CD14-positive monocyte (primary cell): ENCODE results near the gene SNX5. TPM values are rescaled to one million over a fixed set of nuclear protein-coding genes. Genes with fewer than 3 reads are reported as not detected.

Experiments used
- DNase-seq, 3 donors: peaks; one replicate each; pipeline ENCODE4 v3.0.0-alpha.2; 2011 to 2022
- H2AFZ ChIP-seq: 2 replicates; pipeline ENCODE4 v1.6.0; 2012; ENCODE audit warnings: mild to moderate bottlenecking, low read depth, low read length, inconsistent platforms; ENCODE audit not compliant: insufficient read depth, poor library complexity, severe bottlenecking
- H3K27ac ChIP-seq, 2 donors: 1 replicate in 1 of 2; 2 replicates in 1 of 2; pipeline ENCODE4 v1.5.1; 2012 to 2013; ENCODE audit warnings: low read length in 2 of 2, control low read depth in 1 of 2, inconsistent platforms in 1 of 2, low read depth in 1 of 2, mild to moderate bottlenecking in 1 of 2
- H3K27me3 ChIP-seq, 2 donors: one replicate each; pipeline versions ENCODE4 v1.6.0 to v1.6.1; 2011 to 2013; ENCODE audit warnings: low read length in 2 of 2; ENCODE audit not compliant: control insufficient read depth in 2 of 2, insufficient read depth in 2 of 2
- H3K36me3 ChIP-seq, 2 donors: replicated peaks in 1 of 2; 1 replicate in 1 of 2; 2 replicates in 1 of 2; pipeline versions ENCODE4 v1.5.1 to v1.6.1; 2012 to 2013; ENCODE audit warnings: low read length in 2 of 2, control low read depth in 1 of 2, inconsistent platforms in 1 of 2, mild to moderate bottlenecking in 1 of 2; ENCODE audit not compliant: insufficient read depth in 2 of 2, control insufficient read depth in 1 of 2
- H3K4me1 ChIP-seq, 2 donors: 1 replicate in 1 of 2; 2 replicates in 1 of 2; pipeline versions ENCODE4 v1.5.1 to v1.6.1; 2012 to 2013; ENCODE audit warnings: low read length in 2 of 2, control low read depth in 1 of 2, inconsistent platforms in 1 of 2, mild to moderate bottlenecking in 1 of 2, moderate library complexity in 1 of 2; ENCODE audit not compliant: insufficient read depth in 2 of 2, control insufficient read depth in 1 of 2
- H3K4me2 ChIP-seq: replicated peaks from 2 replicates; pipeline ENCODE3; 2012; ENCODE audit warnings: low read length, moderate library complexity, mild to moderate bottlenecking; ENCODE audit not compliant: poor library complexity, severe bottlenecking; ENCODE audit errors: extremely low read depth
- H3K4me3 ChIP-seq, 3 experiments: fragments of 200-600 bp in 1 of 3; sonication (generic) in 1 of 3; replicated peaks in 1 of 3; 1 replicate in 2 of 3; 2 replicates in 1 of 3; pipeline ENCODE4 v1.5.1; 2011 to 2013; ENCODE audit warnings: low read length in 3 of 3, mild to moderate bottlenecking in 3 of 3, control low read depth in 2 of 3, low read depth in 2 of 3, inconsistent platforms in 1 of 3, moderate library complexity in 1 of 3
- H3K79me2 ChIP-seq: 2 replicates; pipeline ENCODE4 v1.6.0; 2012; ENCODE audit warnings: mild to moderate bottlenecking, control low read depth, inconsistent platforms, low read length, moderate library complexity; ENCODE audit not compliant: insufficient read depth
- H3K9ac ChIP-seq: 2 replicates; pipeline ENCODE4 v1.6.0; 2017; ENCODE audit warnings: low read length, mild to moderate bottlenecking; ENCODE audit not compliant: insufficient read depth, poor library complexity, severe bottlenecking
- H3K9me3 ChIP-seq, 2 donors: replicated peaks in 1 of 2; 1 replicate in 1 of 2; 2 replicates in 1 of 2; pipeline versions ENCODE4 v1.5.1 to v1.6.1; 2012 to 2013; ENCODE audit warnings: low read length in 2 of 2, control low read depth in 1 of 2; ENCODE audit not compliant: control insufficient read depth in 1 of 2, insufficient read depth in 1 of 2
- H4K20me1 ChIP-seq: 2 replicates; pipeline ENCODE4 v1.6.0; 2012; ENCODE audit warnings: mild to moderate bottlenecking, low read length, control low read depth, moderate library complexity; ENCODE audit not compliant: insufficient read depth
- H3K27ac Mint-ChIP-seq, 7 donors: one replicate each; pipeline ENCODE4 v1.8.0; 2020; ENCODE audit warnings: mild to moderate bottlenecking in 7 of 7, mixed read lengths in 7 of 7, moderate library complexity in 6 of 7, inconsistent platforms in 2 of 7
- H3K27me3 Mint-ChIP-seq, 3 donors: one replicate each; pipeline ENCODE4 v1.8.0; 2021 to 2022; ENCODE audit warnings: low read depth in 3 of 3, mild to moderate bottlenecking in 3 of 3, mixed read lengths in 3 of 3, moderate library complexity in 3 of 3, inconsistent platforms in 1 of 3
- H3K36me3 Mint-ChIP-seq, 2 donors: one replicate each; pipeline ENCODE4 v1.8.0; 2020; ENCODE audit warnings: mixed read lengths in 2 of 2, inconsistent platforms in 1 of 2, mild to moderate bottlenecking in 1 of 2
- H3K4me1 Mint-ChIP-seq: one replicate; pipeline ENCODE4 v1.8.0; 2020; ENCODE audit warnings: mild to moderate bottlenecking, mixed read lengths
- H3K4me3 Mint-ChIP-seq, 2 donors: one replicate each; pipeline ENCODE4 v1.8.0; 2020; ENCODE audit warnings: mild to moderate bottlenecking in 2 of 2, mixed read lengths in 2 of 2, moderate library complexity in 1 of 2
- H3K9me3 Mint-ChIP-seq, 7 donors: one replicate each; pipeline ENCODE4 v1.8.0; 2020 to 2022; ENCODE audit warnings: mixed read lengths in 7 of 7, mild to moderate bottlenecking in 6 of 7, moderate library complexity in 6 of 7, inconsistent platforms in 2 of 7
- CTCF ChIP-seq: fragments of 200-600 bp; IDR thresholded peaks from one replicate; pipeline ENCODE4 v1.8.0; 2022; ENCODE audit warnings: antibody characterized with exemption, mild to moderate bottlenecking
- WGBS: methylation state at CpG from one replicate; pipeline ENCODE4 v1.1.5; 2013; ENCODE audit warnings: missing lambda C conversion rate; ENCODE audit not compliant: insufficient coverage; 5-methylcytosine and 5-hydroxymethylcytosine counted together
- intact Hi-C, 2 donors: fragments of 100-400 bp; cut with micrococcal nuclease; formaldehyde crosslinking; loops; one replicate each; pipeline versions ENCODE4 v1.15.0 to v1.15.1; 2023
- polyA plus RNA-seq, 3 donors: library from polyadenylated mRNA; depleted of rRNA in 1 of 3; unstranded in 2 of 3; stranded (reverse) in 1 of 3; fragments of 300-500 nt in 2 of 3; fragments of >200 nt in 1 of 3; fragmentation: Illumina TruSeq in 2 of 3; gene quantifications; 1 replicate in 2 of 3; 2 replicates in 1 of 3; pipeline ENCODE4 v1.2.3, GENCODE V29; 2012 to 2021
- small RNA-seq: library from RNA; depleted of rRNA; stranded (forward); fragments of <200 nt; gene quantifications from one replicate; pipeline ENCODE3, GENCODE V24; 2012; ENCODE audit warnings: low read depth; ENCODE audit not compliant: insufficient read length

The SNX5 gene
- polyA plus RNA-seq, 3 donors, result 55.6 to 83.8 (median 66.1) TPM

GRCh38 chr20:17893445-17893844 lies 75.1 kb downstream of the SNX5 start:
- intact Hi-C loops, result loop anchor here in 1 of 2 donors (10.0 kb wide), 2 partner anchors 209 to 359 kb away; partner anchors contain the start of genes BFSP1 and RRBP1
- peaks cover 18 to 24% of the 10 kb centered on the region in 2 donors for H3K4me1 ChIP-seq
- Mint-ChIP-seq H3K9me3 (peaks cover 5 to 12% (median 10%) of the 10 kb centered on the region in 7 donors), H3K4me1 (peaks cover 37% of the 10 kb centered on the region), H3K27ac (no peak overlapping the region), H3K36me3 (peaks cover 0 to 2% of the 10 kb centered on the region in 2 donors), H3K4me3 (peak overlapping the region in 1 of 2 donors; percentile 12), H3K27me3 (peaks cover 15 to 30% (median 16%) of the 10 kb centered on the region in 3 donors)
- TF ChIP-seq CTCF, result no peak
- no peak overlapping the region for H3K4me2 ChIP-seq
- H3K27me3 ChIP-seq, result peaks cover 18 to 20% of the 10 kb centered on the region in 2 donors
- no peak overlapping the region for H3K4me3 ChIP-seq
- H3K9me3 ChIP-seq, result peaks cover 0 to 7% of the 10 kb centered on the region in 2 donors
- no peak for DNase-seq
- no peaks in the 10 kb centered on the region for H3K36me3 ChIP-seq
- H3K27ac ChIP-seq, result no peak overlapping the region
- H3K9ac ChIP-seq, result no peak overlapping the region
- no peak overlapping the region for H2AFZ ChIP-seq
- WGBS, result no CpG with 5 or more reads among the region's 3 CpGs
- H3K79me2 ChIP-seq, result no peaks in the 10 kb centered on the region
- H4K20me1 ChIP-seq, result no peaks in the 10 kb centered on the region

- Mint-ChIP-seq H3K27ac (no peak overlapping the region), H3K4me3 (no peak overlapping the region), H3K36me3 (peaks cover 0 to 2% of the 10 kb centered on the region in 2 donors), H3K27me3 (peaks cover 14 to 28% (median 21%) of the 10 kb centered on the region in 3 donors), H3K9me3 (peaks cover 5 to 12% (median 10%) of the 10 kb centered on the region in 7 donors), H3K4me1 (peaks cover 37% of the 10 kb centered on the region)
- H3K9me3 ChIP-seq, result peaks cover 0 to 7% of the 10 kb centered on the region in 2 donors
- no peak for DNase-seq
- H3K36me3 ChIP-seq, result no peaks in the 10 kb centered on the region
- no peak overlapping the region for H3K9ac ChIP-seq
- no peak overlapping the region for H2AFZ ChIP-seq
- H3K27me3 ChIP-seq, result peaks cover 15 to 18% of the 10 kb centered on the region in 2 donors
- intact Hi-C loops, result loop anchor here in 1 of 2 donors (10.0 kb wide), 2 partner anchors 208 to 358 kb away; partner anchors contain the start of genes BFSP1 and RRBP1
- no peak for TF ChIP-seq CTCF
- WGBS, result no CpG with 5 or more reads among the region's 2 CpGs
- H3K4me3 ChIP-seq, result no peak overlapping the region
- peaks cover 18 to 24% of the 10 kb centered on the region in 2 donors for H3K4me1 ChIP-seq
- H3K27ac ChIP-seq, result no peak overlapping the region
- H3K79me2 ChIP-seq, result no peaks in the 10 kb centered on the region
- no peaks in the 10 kb centered on the region for H4K20me1 ChIP-seq
- no peak overlapping the region for H3K4me2 ChIP-seq
These were observed 76.2 kb downstream of the SNX5 start for GRCh38 chr20:17892189-17892938.

Small RNAs within 50 kb of the gene (small RNA-seq; reads per million reads assigned to genes)
- gene RNU6-192P (not detected), gene SNORD17 (421 reads per million, percentile 98 among the genes with 10 or more reads in this experiment)

Other genes starting within 250 kb of the SNX5 start
- gene MGME1, start 224 bp upstream of the SNX5 start, polyA plus RNA-seq, result 10 to 100 TPM in 2 of 3 donors, 1 to 10 TPM in 1; 2.5 to 20.1 (median 13.4) TPM
- gene OVOL2, start 89.1 kb upstream of the SNX5 start, polyA plus RNA-seq, result not detected
- 1 to 10 TPM; 3.4 to 6.0 (median 5.7) TPM for gene KAT14, start 169.1 kb upstream of the SNX5 start, polyA plus RNA-seq
- gene PET117, start 169.1 kb upstream of the SNX5 start, polyA plus RNA-seq, result 10 to 100 TPM in 2 of 3 donors, 1 to 10 TPM in 1; 3.9 to 19.5 (median 16.6) TPM